SHP77 (cell line): ENCODE results near the gene RNU5B-1.

ENCODE experiments used
- DNase-seq, 2 experiments: peaks; one replicate each; lab custom pipeline; 2025; lab: John Stamatoyannopoulos, UW

Gene RNU5B-1

GRCh38 chr15:65289261-65289854, 15.1 kb upstream of the RNU5B-1 start:
- no peak for DNase-seq

- DNase-seq = no peak
Measured at GRCh38 chr15:65290228-65290627, 14.2 kb upstream of the RNU5B-1 start.

- no peak for DNase-seq
Measured at GRCh38 chr15:65292938-65293518, 11.4 kb upstream of the RNU5B-1 start.

DNA sequence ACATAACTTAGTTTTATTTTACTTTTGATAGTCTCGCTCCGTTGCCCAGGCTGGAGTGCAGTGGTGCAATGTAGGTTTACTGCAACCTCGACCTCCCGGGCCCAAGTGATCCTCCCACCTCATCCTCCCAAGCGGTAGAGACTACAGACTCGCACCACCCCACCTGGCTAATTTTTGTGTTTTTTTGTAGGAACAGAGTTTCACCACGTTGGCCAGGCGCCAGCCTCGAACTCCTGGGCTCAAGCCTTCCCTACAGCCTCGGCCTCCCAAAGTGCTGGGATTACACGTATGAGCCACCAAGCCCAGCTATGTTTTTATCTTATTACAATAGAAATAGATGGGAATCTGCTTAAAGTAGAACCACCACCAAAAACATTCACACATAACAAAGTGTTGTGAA, 5.7 kb upstream of the RNU5B-1 start:
- DNase-seq = no peak

DNA sequence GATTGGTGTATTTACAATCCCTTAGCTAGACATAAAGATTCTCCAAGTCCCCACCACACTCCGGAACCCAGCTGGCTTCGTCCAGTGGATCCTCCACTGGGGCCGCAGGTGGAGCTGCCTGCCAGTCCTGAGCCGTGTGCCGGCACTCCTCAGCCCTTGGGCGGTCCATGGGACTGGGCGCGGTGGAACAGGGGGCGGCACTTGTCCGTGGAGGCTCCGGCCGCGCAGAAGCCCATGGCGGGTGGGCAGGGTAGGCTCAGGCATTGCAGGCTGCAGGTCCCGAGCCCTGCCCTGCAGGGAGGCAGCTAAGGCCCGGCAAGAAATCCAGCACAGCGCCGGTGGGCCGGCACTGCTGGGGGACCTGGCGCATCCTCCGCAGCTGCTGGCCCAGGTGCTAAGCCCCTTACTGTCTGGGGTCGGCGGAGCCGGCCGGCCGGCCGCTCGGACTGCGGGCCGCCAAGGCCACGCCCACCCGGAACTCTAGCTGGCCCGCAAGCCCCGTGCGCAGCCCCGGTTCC, 3.5 kb upstream of the RNU5B-1 start:
- no peak for DNase-seq

- no peak for DNase-seq
Measured at GRCh38 chr15:65302061-65302460, 2.4 kb upstream of the RNU5B-1 start.

- DNase-seq = peak; percentile 58 to 72
Measured at GRCh38 chr15:65303687-65304380, 643 bp upstream of the RNU5B-1 start.

DNA sequence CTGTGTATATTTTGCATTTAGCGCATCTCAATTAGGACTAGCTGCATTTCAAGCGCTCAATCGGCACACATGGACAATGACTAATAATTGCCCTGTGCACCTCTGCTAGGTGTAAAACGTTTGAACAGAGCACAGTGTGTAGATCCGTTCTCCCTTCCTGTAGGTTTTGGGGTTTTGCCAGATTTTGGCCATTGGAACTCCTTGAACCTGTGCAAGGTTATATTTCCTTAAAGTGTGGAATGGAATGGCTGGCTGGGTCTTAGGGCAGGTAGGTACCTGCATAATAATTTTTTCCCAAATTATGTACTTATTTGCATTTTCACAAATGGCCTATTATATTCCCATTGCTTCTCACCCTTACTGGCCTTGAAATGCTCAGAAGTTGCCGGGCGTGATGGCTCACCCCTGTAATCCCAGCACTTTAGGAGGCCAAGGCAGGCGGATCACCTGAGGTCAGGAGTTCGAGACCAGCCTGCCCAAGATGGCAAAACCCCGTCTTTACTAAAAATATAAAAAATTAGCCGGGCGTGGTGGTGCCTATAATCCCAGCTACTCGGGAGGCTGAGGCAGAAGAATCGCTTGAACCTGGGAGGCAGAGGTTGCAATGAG, 777 bp downstream of the RNU5B-1 start:
- DNase-seq = no peak

DNA sequence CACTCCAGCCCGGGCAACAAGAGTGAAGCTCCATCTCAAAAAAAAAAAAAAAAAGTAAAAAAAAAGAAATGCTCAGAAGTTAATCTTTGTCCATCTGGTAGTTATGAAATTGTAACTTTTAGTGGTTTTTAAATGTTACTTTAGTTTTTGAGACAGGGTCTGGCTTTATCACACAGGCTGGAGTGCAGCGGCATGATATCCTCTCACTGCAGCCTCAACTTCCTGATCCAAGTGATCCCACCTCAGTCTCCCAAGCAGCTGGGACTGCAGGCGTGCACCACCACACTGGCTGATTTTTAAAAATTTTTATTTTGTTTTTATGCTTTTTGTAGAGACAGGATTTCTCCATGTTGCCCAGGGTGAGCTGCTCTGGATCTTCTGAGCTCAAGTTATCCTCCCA, 1.3 kb downstream of the RNU5B-1 start:
- DNase-seq = no peak

DNA sequence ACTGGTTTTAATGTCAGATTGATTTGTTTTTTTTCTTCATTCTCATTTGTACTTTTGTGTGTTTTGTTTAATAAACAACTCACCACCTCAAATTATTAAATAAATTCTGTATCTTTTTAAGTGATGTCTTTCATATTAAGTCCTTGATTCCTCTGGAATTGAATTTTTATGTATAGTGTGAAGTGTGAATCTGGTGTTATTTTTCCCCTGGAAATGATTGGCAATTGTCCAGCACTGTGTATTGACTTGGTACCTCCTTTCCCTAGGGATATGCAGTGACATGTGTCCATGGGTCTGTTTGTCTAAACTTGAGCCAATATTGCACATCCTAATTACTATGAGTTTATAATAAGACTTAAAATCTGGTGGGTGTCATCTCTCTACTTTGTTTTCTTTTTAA, 2.1 kb downstream of the RNU5B-1 start:
- DNase-seq = no peak

DNA sequence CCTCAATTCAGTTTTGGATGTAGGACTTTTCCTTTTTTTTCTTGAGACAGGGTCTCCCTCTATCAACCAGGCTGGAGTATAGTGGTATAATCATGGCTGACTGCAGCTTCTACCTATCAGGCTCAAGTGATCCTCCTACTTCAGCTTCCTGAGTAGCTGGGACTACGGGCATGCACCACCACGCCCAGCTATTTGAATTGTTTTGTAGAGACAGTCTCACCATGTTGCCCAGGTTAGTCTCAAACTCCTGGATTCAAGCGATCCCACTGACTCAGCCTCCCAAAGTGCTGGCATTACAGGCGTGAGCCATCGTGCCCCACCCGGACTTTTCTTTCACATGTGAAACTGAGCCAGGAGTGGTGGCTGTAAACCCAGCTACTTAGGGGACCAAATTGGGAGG, 3.5 kb downstream of the RNU5B-1 start:
- no peak for DNase-seq

DNA sequence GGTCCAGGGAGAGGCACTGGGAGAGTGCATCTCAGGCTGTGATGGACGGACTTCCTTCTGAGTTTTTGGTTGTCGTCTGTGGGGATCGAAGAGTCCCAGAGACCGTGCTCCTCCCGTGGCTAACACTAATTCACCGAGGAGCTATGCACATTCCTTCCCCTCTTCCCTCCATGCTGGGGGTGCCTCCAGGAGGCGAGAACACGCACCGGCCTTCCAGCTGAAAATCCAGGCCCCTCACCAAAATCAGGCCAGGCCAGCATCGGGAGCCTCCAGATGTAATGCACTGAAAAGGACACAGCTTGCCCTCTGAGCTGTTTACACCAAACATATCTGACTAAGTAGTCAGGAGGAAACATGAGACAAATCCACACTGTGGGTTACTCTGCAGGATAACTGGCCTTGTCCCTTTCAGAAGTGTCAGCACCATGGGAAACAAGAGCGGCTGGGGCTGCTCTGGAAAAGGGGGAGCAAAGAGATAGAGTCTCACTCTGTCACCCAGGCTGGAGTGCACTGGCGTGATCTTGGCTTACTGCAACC, 5.5 kb downstream of the RNU5B-1 start:
- DNase-seq = no peak

GRCh38 chr15:65310431-65311137, 6.1 kb downstream of the RNU5B-1 start:
- DNase-seq = no peak

DNA sequence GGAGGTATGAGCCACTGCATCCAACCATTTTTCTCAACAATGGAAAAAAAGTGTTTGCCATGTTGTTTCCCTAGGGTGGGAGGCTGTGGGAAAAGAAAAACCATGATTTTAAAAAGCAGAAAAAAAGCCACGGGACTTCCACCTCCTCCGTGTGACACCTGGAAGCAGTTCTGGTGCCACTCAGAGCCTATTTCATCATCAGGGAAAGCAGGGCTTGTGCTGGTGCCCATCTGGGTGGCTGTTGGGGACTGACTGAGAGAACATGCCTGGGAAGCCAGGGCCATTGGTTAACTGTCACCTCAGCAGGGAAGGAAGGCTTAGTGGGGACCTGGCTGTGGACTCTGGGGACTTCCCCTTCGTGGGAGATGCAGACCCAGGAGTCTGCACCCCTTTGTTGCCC, 7.3 kb downstream of the RNU5B-1 start:
- no peak for DNase-seq

DNA sequence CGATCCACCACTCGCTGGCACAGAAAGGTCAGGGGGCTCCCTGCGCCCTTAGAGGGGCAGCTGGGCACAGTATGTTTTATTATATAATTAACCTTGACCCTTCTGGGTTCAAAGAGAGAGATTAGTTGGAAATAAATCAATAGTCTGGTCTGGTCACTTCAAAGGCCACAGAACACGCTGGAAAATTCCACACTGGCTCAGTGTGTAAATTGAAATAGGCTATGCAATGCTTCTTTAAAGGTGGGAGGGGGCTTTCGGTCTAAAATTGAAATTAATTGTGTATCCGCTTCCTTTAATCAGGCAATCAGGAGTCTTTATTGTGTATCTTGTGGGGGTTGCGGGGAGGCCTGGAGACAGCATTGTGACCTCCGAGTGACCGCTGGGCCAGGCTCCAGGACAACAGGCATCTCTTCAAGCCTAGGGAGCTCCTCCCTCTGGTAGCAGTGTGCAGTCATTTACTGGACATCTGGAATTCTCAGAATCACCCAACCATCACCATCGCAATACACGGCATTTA, 8.0 kb downstream of the RNU5B-1 start:
- peak in 1 of 2 experiments; percentile 61 for DNase-seq

DNA sequence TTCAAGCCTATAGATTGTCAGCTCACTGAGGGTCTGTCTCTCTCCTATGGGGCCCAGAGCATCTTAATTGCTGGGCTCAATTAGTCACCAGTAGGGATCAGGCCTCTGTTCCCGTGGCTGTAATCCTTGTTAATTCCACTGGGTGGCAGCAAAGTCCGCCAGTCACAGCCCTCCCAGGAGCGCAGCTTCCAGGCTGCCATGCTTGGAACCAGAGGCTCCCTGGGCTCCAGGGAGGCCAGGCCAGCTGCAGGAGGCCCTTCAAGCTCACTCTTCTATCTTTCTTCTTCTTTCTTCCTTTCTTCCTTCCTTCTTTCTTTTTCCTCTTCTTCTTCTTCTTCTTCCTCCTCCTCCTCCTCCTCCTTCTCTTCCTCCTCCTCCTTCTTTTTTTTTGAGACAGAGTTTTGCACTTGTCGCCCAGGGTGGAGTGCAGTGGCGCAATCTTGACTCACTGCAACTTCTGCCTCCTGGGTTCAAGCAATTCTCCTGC, 14.4 kb downstream of the RNU5B-1 start:
- peak; percentile 81 to 86 for DNase-seq

- DNase-seq = peak; percentile 87 to 91
Measured at GRCh38 chr15:65323071-65323511, 18.6 kb downstream of the RNU5B-1 start.

GRCh38 chr15:65326117-65326526, 21.6 kb downstream of the RNU5B-1 start:
- DNase-seq = peak; percentile 41 to 64

GRCh38 chr15:65326818-65327217, 22.3 kb downstream of the RNU5B-1 start:
- no peak for DNase-seq

GRCh38 chr15:65327651-65328393, 23.3 kb downstream of the RNU5B-1 start:
- no peak for DNase-seq
